ELR (cell line): ENCODE data around the gene KLF6.
A peak's percentile ranks its signal among the peaks of the same experiment; 100 is the strongest.

ENCODE experiments used
- DNase-seq: peaks from one replicate; pipeline ENCODE4 v3.0.0-alpha.2; 2015; ENCODE audit warnings: low read depth

KLF6 gene

DNA sequence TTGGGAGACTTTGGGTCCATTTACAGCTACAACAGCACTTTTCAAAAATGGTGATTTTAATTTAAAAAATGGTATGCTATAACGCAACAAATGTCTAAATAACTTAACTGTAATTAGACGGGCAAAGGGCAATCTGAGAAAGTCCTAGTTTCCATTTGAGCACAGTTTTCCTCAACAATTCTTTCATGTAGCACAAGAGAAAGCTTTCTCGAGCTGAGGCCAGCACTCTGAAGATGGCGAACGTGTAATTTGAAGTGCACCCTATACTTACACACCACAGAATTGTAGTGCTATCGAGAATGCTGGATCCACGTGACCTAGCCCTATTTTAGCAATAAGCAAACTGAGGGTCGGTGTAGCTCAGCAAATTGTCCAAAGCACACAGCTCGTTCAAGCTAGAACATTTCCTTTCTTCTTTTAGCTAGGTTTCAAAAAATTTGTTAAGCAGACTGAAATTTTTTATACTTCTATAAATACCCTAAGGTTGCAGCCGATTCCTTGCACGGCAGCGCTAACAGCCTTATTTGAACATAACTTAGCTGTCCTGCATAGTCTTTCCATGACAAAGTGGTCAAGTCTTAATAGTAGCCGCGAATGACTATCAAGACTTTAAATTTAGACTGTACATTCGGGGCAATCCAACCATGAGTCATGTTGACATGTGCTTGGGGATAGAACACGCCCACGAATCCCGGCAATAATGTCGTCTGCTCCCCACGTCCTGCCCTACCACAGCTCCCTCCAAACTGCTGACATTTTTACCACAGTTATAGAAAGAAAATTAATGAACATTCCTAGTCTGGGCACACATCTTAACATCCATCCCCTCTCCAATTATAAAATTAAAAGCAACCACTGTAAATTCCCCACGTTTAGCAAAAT is 10.0 kb downstream of the KLF6 start:
- DNase-seq, result peak; percentile 94

DNA sequence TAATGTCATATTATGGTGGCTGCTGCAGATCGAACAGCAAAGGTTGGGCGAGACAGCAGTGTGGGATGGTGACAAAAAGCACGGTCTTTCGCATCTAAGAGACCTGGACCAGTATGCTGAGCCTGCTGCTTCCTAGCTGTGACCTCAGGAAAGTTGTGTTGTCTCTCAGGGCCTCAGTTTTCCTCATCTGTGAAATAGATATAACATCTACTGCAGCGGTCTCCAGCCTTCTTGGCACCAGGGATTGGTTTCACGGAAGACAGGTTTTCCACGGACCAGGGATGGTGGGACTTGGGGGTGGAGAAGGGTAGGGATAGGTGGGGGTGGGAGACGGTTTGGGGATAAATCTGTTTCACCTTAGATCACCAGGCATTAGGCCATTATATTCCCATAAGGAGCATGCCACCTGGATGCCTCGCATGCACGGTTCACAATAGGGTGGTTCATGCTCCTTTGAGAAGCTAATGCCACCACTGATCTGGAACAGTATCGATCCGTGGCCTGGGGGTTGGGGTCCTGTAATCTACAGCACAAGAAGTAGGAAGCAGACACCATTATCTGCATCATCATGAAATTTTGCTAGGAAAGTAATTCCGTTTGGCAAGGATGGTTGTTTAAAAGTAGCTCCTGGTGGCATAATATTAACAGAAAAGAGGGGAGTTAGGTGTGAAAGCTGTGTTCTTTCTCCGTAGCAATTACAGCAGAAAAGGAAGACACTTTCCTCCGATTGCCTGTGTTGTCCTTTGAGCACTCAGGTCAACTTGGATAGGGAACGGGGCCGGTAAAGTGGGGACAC is 10.8 kb downstream of the KLF6 start:
- peak; percentile 46 for DNase-seq

- peak; percentile 21 for DNase-seq
These were observed 11.5 kb downstream of the KLF6 start for GRCh38 chr10:3773460-3774017.

DNA sequence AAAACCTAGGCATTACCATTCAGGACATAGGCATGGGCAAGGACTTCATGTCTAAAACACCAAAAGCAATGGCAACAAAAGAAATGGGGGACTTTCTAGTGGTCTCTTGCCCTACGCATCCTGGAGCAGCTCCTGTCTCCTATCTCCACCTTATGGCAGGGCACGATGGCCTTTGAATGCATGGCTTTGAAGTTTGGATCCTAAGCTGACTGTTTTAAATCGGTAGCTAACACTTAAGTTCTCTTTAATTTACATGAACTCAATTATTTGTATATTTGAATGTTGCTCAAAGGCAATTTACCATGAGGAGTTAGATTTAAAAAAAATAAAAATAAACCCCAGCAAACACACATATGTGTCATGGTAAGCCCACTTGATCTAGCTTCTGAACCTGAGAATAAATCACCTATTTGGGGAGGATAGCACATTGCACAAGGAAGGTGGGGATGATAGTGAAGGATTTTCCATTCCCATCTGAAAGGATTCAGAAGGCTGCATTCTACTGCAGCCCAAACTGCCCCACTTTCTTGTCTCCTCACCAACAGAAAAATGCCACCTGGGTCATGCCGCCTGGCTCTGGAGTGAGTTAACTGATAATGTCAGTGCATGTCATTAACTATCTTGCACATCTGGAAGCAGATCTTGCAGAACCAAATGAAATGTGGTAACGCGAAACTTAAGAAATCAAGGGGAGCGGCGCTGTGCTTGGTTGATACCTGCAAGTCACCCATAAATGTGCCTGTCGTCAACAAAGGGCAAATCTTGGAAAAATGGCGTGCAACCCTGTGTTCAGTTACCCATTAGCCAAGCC is 12.4 kb downstream of the KLF6 start:
- DNase-seq, result no peak

DNA sequence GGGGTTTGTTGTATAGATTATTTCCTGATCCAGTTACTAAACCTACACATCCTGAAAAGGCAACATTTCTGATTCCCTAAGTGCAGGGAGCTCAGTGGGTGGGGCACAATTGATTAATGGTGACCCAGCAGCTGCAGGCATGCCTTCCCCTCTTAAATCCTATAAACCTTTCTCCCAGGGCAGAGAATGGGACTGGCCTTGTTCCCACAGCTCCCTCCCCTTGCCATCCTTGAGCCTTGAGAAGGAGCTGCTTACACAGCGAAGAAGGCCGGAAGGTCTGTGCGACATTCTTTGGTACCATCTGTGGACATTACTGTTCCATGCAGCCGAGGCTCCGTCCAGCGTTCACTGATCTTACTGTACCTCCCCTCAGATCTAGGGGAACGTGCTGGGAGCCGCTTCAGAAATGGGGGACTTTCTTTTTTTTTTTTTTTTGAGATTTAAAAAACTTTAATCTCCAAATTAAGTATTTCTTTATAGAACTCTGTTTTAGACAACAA is 14.3 kb downstream of the KLF6 start:
- DNase-seq, result no peak

- DNase-seq, result no peak
These were observed 15.5 kb downstream of the KLF6 start for GRCh38 chr10:3769556-3769955.

DNA sequence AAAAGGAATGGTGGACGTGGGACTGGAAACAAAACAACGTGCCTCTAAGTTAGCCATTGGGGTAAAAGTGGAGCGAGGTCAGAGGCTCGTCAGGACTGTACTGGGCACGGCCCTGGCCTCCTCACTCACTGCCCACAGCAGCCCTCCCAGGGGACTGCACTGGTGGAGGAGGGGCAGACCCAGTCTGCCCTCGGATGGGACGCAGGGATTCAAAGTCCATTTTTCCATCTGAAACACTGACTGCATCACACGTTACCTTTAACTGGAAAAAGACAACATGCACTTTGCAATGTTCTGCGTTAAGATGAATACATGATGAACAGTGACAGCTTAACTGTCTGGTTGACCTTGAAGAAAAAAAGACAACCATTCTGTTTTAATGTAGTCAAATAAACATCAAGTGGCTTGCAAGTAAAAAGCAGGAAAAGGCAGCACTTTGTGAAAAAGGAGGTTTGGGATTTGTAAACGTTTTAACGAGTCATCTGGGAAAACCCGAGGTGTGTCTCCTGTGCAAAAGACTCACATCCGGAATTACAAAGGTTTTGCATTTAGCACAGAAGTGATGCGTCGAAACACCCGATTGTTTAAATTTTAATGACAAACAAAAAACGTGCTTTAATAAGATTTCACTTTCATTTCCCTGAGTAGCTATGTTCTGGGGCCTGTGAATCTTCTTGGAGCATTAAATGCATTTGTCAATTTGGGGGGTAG is 18.8 kb downstream of the KLF6 start:
- peak; percentile 70 for DNase-seq

- peak; percentile 72 for DNase-seq
These were observed 19.9 kb downstream of the KLF6 start for GRCh38 chr10:3765146-3765545.

- DNase-seq, result no peak
These were observed 20.3 kb downstream of the KLF6 start for GRCh38 chr10:3764626-3765112.

GRCh38 chr10:3763852-3764625 is 21.0 kb downstream of the KLF6 start:
- DNase-seq, result peak; percentile 93

DNA sequence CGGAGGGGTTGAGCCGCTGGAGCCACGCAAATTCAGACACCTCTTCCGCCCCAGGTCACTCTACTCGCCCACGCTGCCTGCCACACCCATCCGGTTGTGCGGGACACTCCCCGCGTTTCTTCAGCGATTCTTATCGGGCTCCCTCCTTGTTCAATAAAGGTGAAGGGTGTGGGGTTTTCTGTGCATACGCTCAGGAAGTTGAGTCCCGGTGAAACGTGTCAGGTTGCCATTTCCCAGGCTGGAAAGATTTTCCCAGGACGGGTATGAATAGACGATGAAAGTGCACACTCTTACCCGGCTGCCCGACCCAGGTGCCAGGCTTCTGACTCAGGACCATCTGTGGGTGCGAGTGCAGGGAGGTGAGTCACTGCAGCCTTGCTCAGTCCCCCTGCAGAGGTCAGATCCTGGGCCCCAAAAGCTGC is 22.0 kb downstream of the KLF6 start:
- peak; percentile 92 for DNase-seq

- DNase-seq, result no peak
These were observed 22.7 kb downstream of the KLF6 start for GRCh38 chr10:3762309-3762708.

DNA sequence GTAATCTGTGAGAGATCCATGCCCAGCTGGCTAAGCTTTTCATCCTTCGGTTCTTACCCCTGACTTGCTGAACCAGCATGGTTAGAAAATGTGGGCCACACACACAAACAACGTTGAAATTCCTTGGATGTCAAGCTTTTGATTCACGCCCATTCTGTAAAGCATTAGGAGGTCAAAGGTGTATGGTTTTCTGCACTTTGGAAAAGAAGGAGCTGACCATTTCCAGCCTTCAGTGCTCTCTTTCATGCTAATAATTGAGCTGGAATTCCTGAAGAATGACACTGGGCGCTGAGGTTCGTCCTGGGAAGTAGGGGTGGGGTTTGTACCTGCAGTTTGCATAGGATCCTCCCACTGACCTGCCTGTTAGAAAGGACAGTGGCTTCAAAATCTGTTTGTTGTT is 23.1 kb downstream of the KLF6 start:
- peak; percentile 90 for DNase-seq

DNA sequence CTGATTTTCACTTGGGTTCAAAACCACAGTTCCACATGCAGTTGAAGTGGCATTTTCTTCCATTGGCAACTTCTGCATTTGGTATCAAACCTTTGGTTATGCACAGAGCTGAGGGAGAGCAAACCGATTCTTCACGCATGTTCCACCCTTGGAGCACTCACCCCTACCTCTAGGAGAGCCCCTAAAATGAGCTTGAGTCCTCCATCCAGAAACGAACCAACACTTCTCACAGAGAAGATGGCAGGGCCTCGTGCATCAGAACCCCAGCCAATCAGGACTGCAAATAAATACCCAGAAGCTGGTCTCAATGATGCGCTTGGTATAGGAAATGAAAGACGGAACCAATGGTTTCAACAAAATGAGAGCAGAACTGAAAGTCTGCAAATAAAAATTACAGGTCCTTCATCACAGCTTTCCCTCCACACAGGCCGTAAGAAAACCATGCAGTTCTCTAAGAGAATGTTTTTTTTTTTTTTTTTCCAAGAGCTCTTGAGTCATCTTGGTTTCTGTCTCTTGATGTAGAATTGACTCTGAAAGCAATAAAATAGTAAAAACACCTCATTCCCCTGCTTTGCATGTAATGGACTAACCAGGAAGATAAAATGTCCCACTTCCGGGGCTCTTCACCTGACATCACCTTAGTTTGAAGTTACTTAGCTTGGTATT is 23.9 kb downstream of the KLF6 start:
- peak; percentile 70 for DNase-seq

- no peak for DNase-seq
These were observed 24.9 kb downstream of the KLF6 start for GRCh38 chr10:3760083-3760482.

DNA sequence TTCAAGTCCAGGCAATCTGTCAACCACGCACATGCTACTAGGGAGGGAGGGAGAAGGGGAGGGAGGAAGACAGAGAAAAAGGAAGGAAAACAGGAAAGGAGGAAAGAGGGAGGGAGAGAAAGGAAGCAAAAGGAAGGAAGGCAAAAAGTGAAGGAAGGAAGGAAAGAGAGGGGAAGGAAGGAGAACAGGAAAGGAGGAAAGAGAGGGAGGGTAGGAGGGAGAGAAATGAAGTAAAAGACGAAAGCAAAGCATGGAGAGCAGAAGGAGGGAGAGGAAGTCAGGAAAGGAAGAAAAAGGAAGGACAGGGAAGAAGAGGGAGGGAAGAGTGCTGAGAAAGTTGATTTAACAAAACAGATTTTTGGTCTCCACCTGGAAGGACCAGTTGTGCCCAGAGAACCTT is 25.6 kb downstream of the KLF6 start:
- no peak for DNase-seq

- no peak for DNase-seq
These were observed 26.5 kb downstream of the KLF6 start for GRCh38 chr10:3758491-3758970.

DNA sequence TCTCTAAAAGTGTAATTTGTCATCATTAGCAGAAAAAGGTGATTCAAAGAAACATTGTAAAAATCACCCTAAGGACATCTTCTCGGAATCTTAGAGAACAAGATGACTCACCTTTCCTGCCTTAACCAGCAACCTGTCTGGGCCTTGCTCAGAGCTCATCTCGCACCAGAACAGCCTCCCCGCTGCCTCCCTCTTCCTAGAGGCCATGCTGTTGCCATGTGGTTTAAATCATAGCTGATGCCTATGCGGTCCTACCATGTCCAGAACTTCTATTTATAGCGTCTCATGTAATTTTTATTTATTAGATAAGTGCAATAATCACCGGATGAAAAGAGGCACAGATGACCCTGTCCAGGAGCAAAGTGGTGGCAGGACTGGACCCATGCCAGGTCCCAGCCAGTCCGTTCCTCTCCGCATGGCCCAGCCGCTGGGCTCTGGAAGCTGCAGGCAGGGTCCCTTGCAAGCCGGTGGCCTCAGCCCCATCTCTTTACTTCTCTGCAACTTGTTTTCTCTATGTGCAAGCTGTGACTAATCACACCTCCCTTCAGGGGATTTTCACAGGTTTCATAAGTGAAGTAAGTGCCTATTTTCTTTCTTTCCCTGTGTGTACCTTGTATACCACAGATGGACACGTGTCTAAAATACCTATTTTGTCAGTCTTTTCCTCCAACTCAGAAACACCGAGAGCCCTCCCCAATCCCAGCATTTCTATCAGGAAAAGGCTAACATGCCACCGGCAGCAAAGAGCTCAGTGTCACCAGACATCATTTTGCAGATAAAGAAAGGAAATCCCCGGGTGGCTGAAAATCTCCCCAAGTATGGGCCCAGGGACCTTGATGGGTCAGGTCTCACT is 27.1 kb downstream of the KLF6 start:
- DNase-seq, result peak; percentile 75

GRCh38 chr10:3757250-3757637 is 27.8 kb downstream of the KLF6 start:
- DNase-seq, result no peak
